SK-N-SH treated with all-trans-retinoic acid at 6 μM for 48 hours (cell line): ENCODE results near the gene TPBGL.

ENCODE experiments used
- ATAC-seq: fragments of 200-7000 bp; cut with Tn5 transposase; 3 replicates; pipeline ENCODE4 v1.9.1; 2020; ENCODE audit warnings: mild to moderate bottlenecking, moderate library complexity
- ARNTL ChIP-seq: fragments of 450-650 bp; formaldehyde crosslinking; IDR thresholded peaks from 2 replicates; pipeline ENCODE4 v1.5.0; 2020; ENCODE audit warnings: low read depth, mild to moderate bottlenecking, moderate library complexity, borderline replicate concordance
- BACH2 ChIP-seq: fragments of 250-450 bp; sonication (Bioruptor Pico); IDR thresholded peaks from 2 replicates; pipeline ENCODE4 v1.9.0; 2021; ENCODE audit warnings: mild to moderate bottlenecking, borderline replicate concordance
- CREB5 ChIP-seq: fragments of 250-450 bp; sonication (Bioruptor Pico); IDR thresholded peaks from 2 replicates; pipeline ENCODE4 v1.5.1; 2020; ENCODE audit warnings: low read depth, mild to moderate bottlenecking, moderate library complexity
- CSDC2 ChIP-seq: fragments of 250-450 bp; sonication (Bioruptor Pico); IDR thresholded peaks from 2 replicates; pipeline ENCODE4 v1.5.0; 2020; ENCODE audit warnings: mild to moderate bottlenecking, moderate library complexity
- ESRRG ChIP-seq: fragments of 250-450 bp; sonication (Bioruptor Pico); IDR thresholded peaks from 2 replicates; pipeline ENCODE4 v1.6.1; 2021; ENCODE audit warnings: mild to moderate bottlenecking
- GLIS3 ChIP-seq: fragments of 250-450 bp; sonication (Bioruptor Pico); IDR thresholded peaks from 2 replicates; pipeline ENCODE4 v1.5.0; 2020; ENCODE audit warnings: mild to moderate bottlenecking, moderate library complexity
- ISL1 ChIP-seq: fragments of 250-450 bp; sonication (Bioruptor Pico); IDR thresholded peaks from 2 replicates; pipeline ENCODE4 v2.1.2; 2022; ENCODE audit warnings: mild to moderate bottlenecking, moderate library complexity
- PATZ1 ChIP-seq: fragments of 250-450 bp; sonication (Bioruptor Pico); IDR thresholded peaks from 2 replicates; pipeline ENCODE4 v1.8.0; 2020; ENCODE audit warnings: mild to moderate bottlenecking, moderate library complexity, borderline replicate concordance
- PPARA ChIP-seq: fragments of 250-450 bp; sonication (Bioruptor Pico); IDR thresholded peaks from 2 replicates; pipeline ENCODE4 v1.5.0; 2020; ENCODE audit warnings: mild to moderate bottlenecking, borderline replicate concordance
- RARB ChIP-seq: fragments of 250-450 bp; sonication (Bioruptor Pico); IDR thresholded peaks from 2 replicates; pipeline ENCODE4 v1.8.0; 2021; ENCODE audit warnings: mild to moderate bottlenecking, moderate library complexity
- SNAI2 ChIP-seq: fragments of 250-450 bp; sonication (Bioruptor Pico); IDR thresholded peaks from 2 replicates; pipeline ENCODE4 v1.5.0; 2020; ENCODE audit warnings: mild to moderate bottlenecking, moderate library complexity
- TCF4 ChIP-seq: fragments of 250-450 bp; sonication (Bioruptor Pico); IDR thresholded peaks from 2 replicates; pipeline ENCODE4 v1.8.0; 2021; ENCODE audit warnings: mild to moderate bottlenecking, moderate library complexity, borderline replicate concordance
- TOX ChIP-seq: fragments of 250-450 bp; sonication (Bioruptor Pico); IDR thresholded peaks from 2 replicates; pipeline ENCODE4 v1.8.0; 2021; ENCODE audit warnings: mild to moderate bottlenecking, moderate library complexity, borderline replicate concordance
- ZC3H10 ChIP-seq: fragments of 250-450 bp; sonication (Bioruptor Pico); IDR thresholded peaks from 2 replicates; pipeline ENCODE4 v1.5.1; 2021; ENCODE audit warnings: mild to moderate bottlenecking, moderate library complexity
- ZFP3 ChIP-seq: fragments of 250-450 bp; sonication (Bioruptor Pico); IDR thresholded peaks from 2 replicates; pipeline ENCODE4 v1.5.0; 2020; ENCODE audit warnings: mild to moderate bottlenecking, moderate library complexity
- ZFP30 ChIP-seq: fragments of 450-650 bp; formaldehyde crosslinking; IDR thresholded peaks from 2 replicates; pipeline ENCODE4 v1.5.0; 2022; ENCODE audit warnings: mild to moderate bottlenecking, moderate library complexity
- ZNF565 ChIP-seq: fragments of 450-650 bp; formaldehyde crosslinking; conservative IDR thresholded peaks from 2 replicates; pipeline ENCODE4 v1.5.0; 2020; ENCODE audit warnings: low read depth, mild to moderate bottlenecking, moderate library complexity
- ZNF70 ChIP-seq: fragments of 450-650 bp; formaldehyde crosslinking; IDR thresholded peaks from 2 replicates; pipeline ENCODE4 v1.5.0; 2020; ENCODE audit warnings: mild to moderate bottlenecking, moderate library complexity
- ZNF8 ChIP-seq: fragments of 450-650 bp; formaldehyde crosslinking; IDR thresholded peaks from 2 replicates; pipeline ENCODE4 v1.5.0; 2020; ENCODE audit warnings: mild to moderate bottlenecking, moderate library complexity

Gene TPBGL

GRCh38 chr11:75262436-75262835 lies 21.9 kb downstream of the TPBGL start (continued):
- TF ChIP-seq RARB (CRISPR knock-in tag) (no peak), PATZ1 (CRISPR knock-in tag) (no peak), PPARA (CRISPR knock-in tag) (no peak), ESRRG (no peak), CREB5 (CRISPR knock-in tag) (no peak), ZFP30 (no peak), ZNF565 (CRISPR knock-in tag) (no peak), SNAI2 (CRISPR knock-in tag) (no peak), ZNF8 (CRISPR knock-in tag) (no peak), ARNTL (CRISPR knock-in tag) (no peak), TOX (CRISPR knock-in tag) (no peak), TCF4 (CRISPR knock-in tag) (no peak), BACH2 (CRISPR knock-in tag) (no peak)
- TF ChIP-seq, all 23 proteins: peak for 0

- no peak for TF ChIP-seq ZFP30
- TF ChIP-seq ESRRG, result no peak
- no peak for ATAC-seq
Measured at GRCh38 chr11:75262961-75263852, 22.6 kb downstream of the TPBGL start.

DNA sequence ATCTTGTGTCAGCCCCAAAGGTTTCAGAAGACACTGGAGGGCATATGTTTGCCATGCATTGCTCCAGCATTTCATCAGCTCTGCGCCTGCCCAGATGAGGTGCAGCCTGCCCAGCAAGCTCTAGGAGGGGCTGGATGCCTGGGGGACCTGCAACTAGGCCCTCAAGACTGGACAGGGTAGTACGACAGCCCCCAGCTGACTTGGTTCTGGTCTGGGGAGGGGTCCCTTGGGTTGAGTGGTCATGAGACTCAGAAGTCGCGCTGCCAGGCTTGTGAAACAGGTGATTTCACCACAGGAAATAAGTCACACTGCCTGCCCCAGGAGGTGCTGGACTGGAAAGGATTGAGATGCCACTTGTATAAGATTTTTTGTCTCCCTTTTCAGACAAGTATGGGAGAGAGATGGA lies 23.4 kb downstream of the TPBGL start:
- no peak for ATAC-seq
- TF ChIP-seq GLIS3 (no peak), TOX (CRISPR knock-in tag) (no peak), CSDC2 (CRISPR knock-in tag) (no peak), ZNF70 (no peak), PPARA (CRISPR knock-in tag) (no peak)

- ATAC-seq, result no peak
- TF ChIP-seq TOX (CRISPR knock-in tag) (no peak), BACH2 (CRISPR knock-in tag) (no peak), ZNF8 (CRISPR knock-in tag) (no peak), ZNF70 (no peak)
Measured at GRCh38 chr11:75264356-75264755, 23.8 kb downstream of the TPBGL start.

GRCh38 chr11:75264971-75265370 lies 24.4 kb downstream of the TPBGL start:
- ATAC-seq, result no peak
- TF ChIP-seq ZFP30 (no peak), ZC3H10 (CRISPR knock-in tag) (no peak), CSDC2 (CRISPR knock-in tag) (no peak), BACH2 (CRISPR knock-in tag) (no peak), CREB5 (CRISPR knock-in tag) (no peak), ISL1 (CRISPR knock-in tag) (no peak), ZNF565 (CRISPR knock-in tag) (no peak), TCF4 (CRISPR knock-in tag) (no peak), SNAI2 (CRISPR knock-in tag) (no peak), ZFP3 (CRISPR knock-in tag) (no peak), ARNTL (CRISPR knock-in tag) (no peak)
- TF ChIP-seq, all 23 proteins: peak for 0
